ENCODE measurements around the gene TMEM59L.

GRCh38 chr19:18616023-18616422 is 3.4 kb downstream of the TMEM59L start:
- no peak for TF ChIP-seq NFIC (IDR thresholded peaks at IDR 0.05)
- no peak for TF ChIP-seq CCAR2 (IDR thresholded peaks at IDR 0.05; ENCODE audit: low read depth, low read length)
- TF ChIP-seq NR3C1 (CRISPR knock-in tag; IDR thresholded peaks at IDR 0.05): no peak
- TF ChIP-seq ELF1 (tag; IDR thresholded peaks at IDR 0.05): no peak
- TF ChIP-seq ETS2 (tag; IDR thresholded peaks at IDR 0.05; ENCODE audit: borderline replicate concordance, poor library complexity, severe bottlenecking): no peak
- no peak for TF ChIP-seq E2F1 (CRISPR knock-in tag; IDR thresholded peaks at IDR 0.05)
- no peak for TF ChIP-seq HDAC1 (IDR thresholded peaks at IDR 0.05)
- TF ChIP-seq NFRKB (IDR thresholded peaks at IDR 0.05; ENCODE audit: low read depth): no peak
- TF ChIP-seq, protein P1, sequence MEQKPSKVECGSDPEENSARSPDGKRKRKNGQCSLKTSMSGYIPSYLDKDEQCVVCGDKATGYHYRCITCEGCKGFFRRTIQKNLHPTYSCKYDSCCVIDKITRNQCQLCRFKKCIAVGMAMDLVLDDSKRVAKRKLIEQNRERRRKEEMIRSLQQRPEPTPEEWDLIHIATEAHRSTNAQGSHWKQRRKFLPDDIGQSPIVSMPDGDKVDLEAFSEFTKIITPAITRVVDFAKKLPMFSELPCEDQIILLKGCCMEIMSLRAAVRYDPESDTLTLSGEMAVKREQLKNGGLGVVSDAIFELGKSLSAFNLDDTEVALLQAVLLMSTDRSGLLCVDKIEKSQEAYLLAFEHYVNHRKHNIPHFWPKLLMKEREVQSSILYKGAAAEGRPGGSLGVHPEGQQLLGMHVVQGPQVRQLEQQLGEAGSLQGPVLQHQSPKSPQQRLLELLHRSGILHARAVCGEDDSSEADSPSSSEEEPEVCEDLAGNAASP (IDR thresholded peaks at IDR 0.05): no peak
- TF ChIP-seq, protein P2, sequence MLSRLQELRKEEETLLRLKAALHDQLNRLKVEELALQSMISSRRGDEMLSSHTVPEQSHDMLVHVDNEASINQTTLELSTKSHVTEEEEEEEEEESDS (CRISPR knock-in tag; IDR thresholded peaks at IDR 0.05): no peak
- no peak for TF ChIP-seq MED1 (CRISPR knock-in tag; IDR thresholded peaks at IDR 0.05; ENCODE audit: borderline replicate concordance)
- no peak for TF ChIP-seq YBX1 (IDR thresholded peaks at IDR 0.05)
